SU-DHL-6 (cell line): ENCODE results near the gene PARN.

Experiments
- H2AFZ ChIP-seq: fragments of 200-600 bp; sonication (generic); 2 replicates; pipeline ENCODE4 v1.6.1; 2014; ENCODE audit warnings: low read depth, mild to moderate bottlenecking, moderate library complexity, mixed read lengths, antibody characterized with exemption, low read length; ENCODE audit not compliant: severe bottlenecking
- H3F3A ChIP-seq: fragments of 200-600 bp; shearing (Covaris generic); 2 replicates; pipeline ENCODE4 v1.6.0; 2016; ENCODE audit warnings: antibody characterized with exemption, mild to moderate bottlenecking; ENCODE audit not compliant: insufficient read depth
- H3K27ac ChIP-seq: fragments of 200-600 bp; sonication (generic); 2 replicates; pipeline ENCODE4 v1.5.1; 2016; ENCODE audit warnings: low read depth, mild to moderate bottlenecking, low read length, moderate library complexity, mixed read lengths
- H3K27me3 ChIP-seq: fragments of 200-600 bp; sonication (generic), shearing (Covaris generic); 2 replicates; pipeline ENCODE4 v1.6.0; 2014; ENCODE audit warnings: mild to moderate bottlenecking, low read length
- H3K36me3 ChIP-seq: fragments of 200-600 bp; sonication (generic); 2 replicates; pipeline ENCODE4 v1.6.1; 2014; ENCODE audit warnings: mild to moderate bottlenecking, low read length, mixed read lengths
- H3K4me2 ChIP-seq: fragments of 300-600, 200-600 bp; shearing (Covaris generic), sonication (generic); 2 replicates; pipeline ENCODE4 v1.6.0; 2014; ENCODE audit warnings: low read length, low read depth, mild to moderate bottlenecking; ENCODE audit not compliant: poor library complexity, severe bottlenecking
- H3K4me3 ChIP-seq: fragments of 200-600 bp; sonication (generic); 2 replicates; pipeline ENCODE4 v1.5.1; 2014; ENCODE audit warnings: antibody characterized with exemption, low read length, mild to moderate bottlenecking, mixed read lengths; ENCODE audit not compliant: insufficient read depth, poor library complexity, severe bottlenecking
- H3K79me2 ChIP-seq: fragments of 200-600 bp; sonication (generic); 2 replicates; pipeline ENCODE4 v1.6.1; 2014; ENCODE audit warnings: mild to moderate bottlenecking, low read length, moderate library complexity; ENCODE audit not compliant: insufficient read depth
- H3K9ac ChIP-seq: fragments of 200-600 bp; sonication (generic); 2 replicates; pipeline ENCODE4 v1.7.0; 2014; ENCODE audit warnings: mild to moderate bottlenecking, low read length
- H3K9me2 ChIP-seq: fragments of 200-600 bp; sonication (generic); replicated peaks from 2 replicates; pipeline ENCODE4 v1.6.1; 2014; ENCODE audit warnings: low read length; ENCODE audit not compliant: insufficient read depth
- H3K9me3 ChIP-seq: fragments of 200-600 bp; sonication (generic); 2 replicates; pipeline ENCODE4 v1.6.1; 2014; ENCODE audit warnings: low read length, mixed read lengths; ENCODE audit not compliant: insufficient read depth
- H4K20me1 ChIP-seq: fragments of 200-600 bp; sonication (generic); 2 replicates; pipeline ENCODE4 v1.6.1; 2014; ENCODE audit warnings: low read depth, mild to moderate bottlenecking, antibody characterized with exemption, low read length, moderate library complexity, mixed read lengths
- CTCF ChIP-seq: fragments of 200-600 bp; sonication (generic); IDR thresholded peaks from one replicate; pipeline ENCODE4 v1.5.1; 2017; ENCODE audit warnings: antibody characterized with exemption, mild to moderate bottlenecking, low read length, moderate library complexity; ENCODE audit not compliant: insufficient read depth, poor library complexity, severe bottlenecking
- EZH2phosphoT487 ChIP-seq: fragments of 200-600 bp; sonication (generic), shearing (Covaris generic); conservative IDR thresholded peaks from 2 replicates; pipeline ENCODE4 v1.6.1; 2018; ENCODE audit warnings: mild to moderate bottlenecking, antibody characterized with exemption, low read length, moderate library complexity, mixed read lengths

PARN gene

GRCh38 chr16:14386115-14386514, 243.9 kb downstream of the PARN start:
- H3K9me2 ChIP-seq: no peaks in the 10 kb centered on the region
- no peak overlapping the region for H3K9ac ChIP-seq
- H3K27ac ChIP-seq: no peak overlapping the region
- H3K27me3 ChIP-seq: no peaks in the 10 kb centered on the region
- H3K79me2 ChIP-seq: no peaks in the 10 kb centered on the region
- no peaks in the 10 kb centered on the region for H3F3A ChIP-seq
- no peaks in the 10 kb centered on the region for H3K36me3 ChIP-seq
- no peak overlapping the region for H2AFZ ChIP-seq
- no peak overlapping the region for H3K4me3 ChIP-seq
- no peak for TF ChIP-seq EZH2phosphoT487
- no peak for TF ChIP-seq CTCF
- no peaks in the 10 kb centered on the region for H4K20me1 ChIP-seq
- no peak overlapping the region for H3K4me2 ChIP-seq
- H3K9me3 ChIP-seq: no peaks in the 10 kb centered on the region
